HepG2 (cell line): ENCODE measurements around the gene NLRP8. TPM values are rescaled to one million over a fixed set of nuclear protein-coding genes. Genes with fewer than 3 reads are reported as not detected.

Experiments
- ATAC-seq: fragments of 200-7000 bp; cut with Tn5 transposase; 3 replicates; pipeline ENCODE4 v1.9.1; 2020; ENCODE audit warnings: mild to moderate bottlenecking, moderate library complexity
- BruUV-seq: library from RNA; stranded (reverse); fragments of 400-500 nt; replicated peaks from 2 replicates; lab custom pipeline; 2021; lab: Mats Ljungman, UMichigan
- CTCF ChIA-PET: fragments of 300-600 bp; formaldehyde crosslinking; extraction: SDS; loops from one replicate; lab custom pipeline; 2021; ENCODE audit warnings: low total read pairs, inconsistent platforms, low intra/inter-chr PET ratio; lab: Yijun Ruan, JAX
- POLR2A ChIA-PET: fragments of 350-600 bp; sonication (Branson Sonifier 250); formaldehyde crosslinking; loops from one replicate; lab custom pipeline; 2020; ENCODE audit warnings: antibody characterized with exemption, inconsistent platforms; lab: Yijun Ruan, JAX
- DNase-seq: peaks from one replicate; pipeline ENCODE4 v3.0.0-alpha.2; 2015; ENCODE audit warnings: low spot score
- FAIRE-seq: peaks from 3 replicates; lab custom pipeline; 2011; peaks lifted over from hg19 to GRCh38; lab: Jason Lieb, UNC
- H2AFZ ChIP-seq: one replicate; pipeline ENCODE4 v1.6.1; 2011; ENCODE audit warnings: low read length, inconsistent platforms
- H3K27ac ChIP-seq: fragments of 300-600 bp; 3 replicates; pipeline ENCODE4 v1.8.0; 2011; ENCODE audit warnings: mixed run types, mild to moderate bottlenecking, mixed read lengths, low read length, inconsistent platforms; ENCODE audit not compliant: insufficient read depth; ENCODE audit errors: extremely low read length
- H3K27me3 ChIP-seq, 2 experiments: fragments of 200-600 bp in 1 of 2; 2 replicates in 1 of 2; 3 replicates in 1 of 2; pipeline versions ENCODE4 v1.6.0 to v1.8.0; 2011; ENCODE audit warnings: low read length in 2 of 2, mild to moderate bottlenecking in 2 of 2, moderate library complexity in 2 of 2, inconsistent platforms in 1 of 2; ENCODE audit not compliant: insufficient read depth in 2 of 2, control insufficient read depth in 1 of 2
- H3K36me3 ChIP-seq, 2 experiments: fragments of 200-600 bp in 1 of 2; replicated peaks in 1 of 2; 2 replicates in 1 of 2; 3 replicates in 1 of 2; pipeline versions ENCODE4 v1.5.1 to v1.8.0; 2011; ENCODE audit warnings: low read length in 2 of 2, inconsistent platforms in 1 of 2; ENCODE audit not compliant: insufficient read depth in 2 of 2, control insufficient read depth in 1 of 2
- H3K4me1 ChIP-seq: 2 replicates; pipeline ENCODE4 v1.5.1; 2012; ENCODE audit warnings: low read length, inconsistent platforms; ENCODE audit not compliant: insufficient read depth
- H3K4me2 ChIP-seq: 2 replicates; pipeline ENCODE4 v1.6.0; 2011; ENCODE audit warnings: low read depth, low read length, inconsistent platforms
- H3K4me3 ChIP-seq, 3 experiments: fragments of 200-600 bp in 1 of 3; sonication (generic), shearing (Covaris generic) in 1 of 3; replicated peaks in 1 of 3; 2 replicates each; pipeline ENCODE4 v1.5.1; 2011 to 2016; ENCODE audit warnings: low read length in 3 of 3, inconsistent platforms in 2 of 3, low read depth in 2 of 3, mild to moderate bottlenecking in 2 of 3, control low read depth in 1 of 3, mixed read lengths in 1 of 3; ENCODE audit not compliant: insufficient read depth in 1 of 3
- H3K79me2 ChIP-seq: one replicate; pipeline ENCODE4 v1.6.1; 2011; ENCODE audit warnings: low read length, inconsistent platforms; ENCODE audit not compliant: insufficient read depth
- H3K9ac ChIP-seq: 2 replicates; pipeline ENCODE4 v1.6.0; 2011; ENCODE audit warnings: mild to moderate bottlenecking, low read depth, low read length, inconsistent platforms; ENCODE audit not compliant: insufficient read depth
- H3K9me3 ChIP-seq: 2 replicates; pipeline ENCODE4 v1.5.1; 2012; ENCODE audit warnings: mild to moderate bottlenecking, low read length
- H4K20me1 ChIP-seq: 2 replicates; pipeline ENCODE4 v1.6.0; 2011; ENCODE audit warnings: inconsistent platforms, mild to moderate bottlenecking, low read length, moderate library complexity; ENCODE audit not compliant: insufficient read depth
- CBFB ChIP-seq: sonication (generic); formaldehyde crosslinking; IDR thresholded peaks from 2 replicates; pipeline ENCODE4 v1.4.0; 2020; ENCODE audit warnings: missing genetic modification reagents
- EED ChIP-seq: sonication (generic); formaldehyde crosslinking; IDR thresholded peaks from 2 replicates; pipeline ENCODE4 v1.5.0; 2020; ENCODE audit warnings: mild to moderate bottlenecking, missing genetic modification reagents
- EHMT2 ChIP-seq: fragments of 200-600 bp; sonication (generic); IDR thresholded peaks from 2 replicates; pipeline ENCODE4 v1.7.0; 2017; ENCODE audit warnings: antibody characterized with exemption, low read depth, low read length, borderline replicate concordance
- MTF1 ChIP-seq: sonication (generic); formaldehyde crosslinking; IDR thresholded peaks from 2 replicates; pipeline ENCODE4 v1.5.0; 2020; ENCODE audit warnings: missing genetic modification reagents
- SNAI1 ChIP-seq: sonication (generic); formaldehyde crosslinking; IDR thresholded peaks from 2 replicates; pipeline ENCODE4 v1.5.0; 2020; ENCODE audit warnings: mild to moderate bottlenecking, missing genetic modification reagents, borderline replicate concordance
- SUZ12 ChIP-seq: fragments of 150-350 bp; IDR thresholded peaks from 2 replicates; pipeline ENCODE4 v1.6.1; 2014; ENCODE audit warnings: low read depth, low read length
- ZFP62 ChIP-seq: sonication (generic); formaldehyde crosslinking; IDR thresholded peaks from 2 replicates; pipeline ENCODE4 v1.4.0; 2020; ENCODE audit warnings: missing genetic modification reagents
- ZNF546 ChIP-seq: sonication (generic); formaldehyde crosslinking; conservative IDR thresholded peaks from 2 replicates; pipeline ENCODE4 v1.8.1; 2023; ENCODE audit warnings: mild to moderate bottlenecking, missing genetic modification reagents
- ZNF550 ChIP-seq: sonication (generic); formaldehyde crosslinking; IDR thresholded peaks from 2 replicates; pipeline ENCODE4 v1.4.0; 2020; ENCODE audit warnings: mild to moderate bottlenecking, missing genetic modification reagents, borderline replicate concordance
- ZNF737 ChIP-seq: sonication (generic); formaldehyde crosslinking; IDR thresholded peaks from 2 replicates; pipeline ENCODE4 v1.5.0; 2020; ENCODE audit warnings: missing genetic modification reagents, mild to moderate bottlenecking, borderline replicate concordance
- ZNF841 ChIP-seq: sonication (generic); formaldehyde crosslinking; IDR thresholded peaks from 2 replicates; pipeline ENCODE4 v1.8.1; 2023; ENCODE audit warnings: missing genetic modification reagents, borderline replicate concordance
- ZSCAN30 ChIP-seq: sonication (generic); formaldehyde crosslinking; IDR thresholded peaks from 2 replicates; pipeline ENCODE4 v1.5.0; 2020; ENCODE audit warnings: mild to moderate bottlenecking, missing genetic modification reagents
- WGBS: methylation state at CpG from one replicate; pipeline ENCODE4 v1.1.6; 2017; ENCODE audit warnings: low lambda C conversion rate; 5-methylcytosine and 5-hydroxymethylcytosine counted together
- in situ Hi-C: cut with HindIII; loops from 2 replicates; pipeline ENCODE4 v1.10.0; 2017; ENCODE audit warnings: low pct_unique_long_range_greater_than_20kb; ENCODE audit not compliant: extremely low pct_ligation_motif_present
- intact Hi-C: fragments of 100-400 bp; cut with micrococcal nuclease; formaldehyde crosslinking; loops from one replicate; pipeline ENCODE4 v1.10.0; 2022; ENCODE audit not compliant: unreplicated experiment
- polyA plus RNA-seq, 8 experiments: library from polyadenylated mRNA; depleted of rRNA in 3 of 8; stranded (reverse) in 7 of 8; unstranded in 1 of 8; fragments of >200 nt; fragmentation: Illumina TruSeq in 4 of 8; extraction: Trizol in 4 of 8; gene quantifications; 2 replicates each; pipeline versions ENCODE4 v1.2.1 to v1.2.3, GENCODE V29; 2011 to 2016; ENCODE audit warnings: low read depth in 4 of 8, missing spikeins in 1 of 8, mixed read lengths in 1 of 8; ENCODE audit not compliant: insufficient read depth in 1 of 8
- total RNA-seq, 5 experiments: library from RNA; depleted of rRNA; stranded (reverse); fragments of >200 nt; fragmentation: Illumina TruSeq; extraction: Trizol; gene quantifications; 2 replicates each; pipeline ENCODE4 v1.2.3, GENCODE V29; 2016; ENCODE audit warnings: low read depth in 1 of 5
- TF ChIP-seq, protein P1 (sequence below): sonication (generic); formaldehyde crosslinking; IDR thresholded peaks from 2 replicates; pipeline ENCODE4 v1.4.0; 2020; ENCODE audit warnings: missing genetic modification reagents, borderline replicate concordance

NLRP8 gene
- total and polyA plus RNA-seq, 2 of the 13 experiments (the other 11 are each of a cell fraction or from before 2014, with no cell fraction given): not detected

- TF ChIP-seq ZNF550 (CRISPR knock-in tag): no peak
- TF ChIP-seq SNAI1 (CRISPR knock-in tag): no peak
- TF ChIP-seq ZNF737 (CRISPR knock-in tag): no peak
- no peak for TF ChIP-seq EHMT2
- no peak for TF ChIP-seq ZSCAN30
- H3K4me3 ChIP-seq: no peak overlapping the region
- no peaks in the 10 kb centered on the region for H3K79me2 ChIP-seq
- ChIA-PET CTCF (no interaction called here), POLR2A (no interaction called here)
- no peak for ATAC-seq
- H3K4me1 ChIP-seq: no peaks in the 10 kb centered on the region
- FAIRE-seq: no peak
- DNase-seq: no peak
- no peaks in the 10 kb centered on the region for H4K20me1 ChIP-seq
- H2AFZ ChIP-seq: no peak overlapping the region
- H3K27ac ChIP-seq: no peak overlapping the region
- no peak overlapping the region for H3K4me2 ChIP-seq
- H3K9me3 ChIP-seq: no peaks in the 10 kb centered on the region
- H3K36me3 ChIP-seq: no peaks in the 10 kb centered on the region
- WGBS: 32% methylated on average over 6 of the region's 6 CpGs
- no peak overlapping the region for H3K9ac ChIP-seq
- in situ Hi-C loops: no loop called here
- H3K27me3 ChIP-seq: peaks cover 2 to 24% of the 10 kb centered on the region in 2 experiments; a peak in 3 of 5 replicates
- BruUV-seq: no TSS peak
- intact Hi-C loops: no loop called here
Observed at GRCh38 chr19:55959996-55960675, 12.5 kb downstream of the NLRP8 start.

DNA sequence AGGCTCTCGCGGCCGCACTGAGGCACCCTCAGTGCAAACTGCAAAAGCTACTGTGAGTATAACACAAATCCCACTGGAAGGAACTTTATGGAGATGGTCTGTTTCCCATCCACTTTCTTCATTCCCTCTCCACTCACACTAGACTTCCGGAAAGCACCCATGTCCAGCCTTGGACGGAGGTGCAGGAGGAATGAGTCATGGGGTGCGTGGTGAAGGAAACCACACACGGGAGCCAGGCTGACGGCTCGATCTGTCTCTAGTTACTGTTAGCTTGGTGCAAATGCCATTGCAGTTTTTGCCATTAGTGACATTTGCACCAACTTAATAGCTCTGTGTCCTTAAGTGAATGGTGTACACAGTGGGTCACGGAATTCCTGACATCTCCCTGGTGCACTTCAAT is 14.6 kb downstream of the NLRP8 start:
- intact Hi-C loops (no loop called here), in situ Hi-C loops (no loop called here)
- Histone ChIP-seq H3K27me3 (peaks cover 1 to 9% of the 10 kb centered on the region in 2 experiments; a peak in 2 of 5 replicates), H3K9ac (no peak overlapping the region), H3K79me2 (no peaks in the 10 kb centered on the region), H3K27ac (no peak overlapping the region), H3K36me3 (no peaks in the 10 kb centered on the region), H4K20me1 (no peaks in the 10 kb centered on the region), H3K9me3 (no peaks in the 10 kb centered on the region), H3K4me1 (no peaks in the 10 kb centered on the region), H2AFZ (no peak overlapping the region), H3K4me2 (no peak overlapping the region), H3K4me3 (no peak overlapping the region)
- CTCF ChIA-PET: no interaction called here
- ATAC-seq (no peak), FAIRE-seq (no peak), DNase-seq (no peak)
- TF ChIP-seq ZNF841 (CRISPR knock-in tag): no peak
- TF ChIP-seq SUZ12: no peak
- TF ChIP-seq, protein P1, sequence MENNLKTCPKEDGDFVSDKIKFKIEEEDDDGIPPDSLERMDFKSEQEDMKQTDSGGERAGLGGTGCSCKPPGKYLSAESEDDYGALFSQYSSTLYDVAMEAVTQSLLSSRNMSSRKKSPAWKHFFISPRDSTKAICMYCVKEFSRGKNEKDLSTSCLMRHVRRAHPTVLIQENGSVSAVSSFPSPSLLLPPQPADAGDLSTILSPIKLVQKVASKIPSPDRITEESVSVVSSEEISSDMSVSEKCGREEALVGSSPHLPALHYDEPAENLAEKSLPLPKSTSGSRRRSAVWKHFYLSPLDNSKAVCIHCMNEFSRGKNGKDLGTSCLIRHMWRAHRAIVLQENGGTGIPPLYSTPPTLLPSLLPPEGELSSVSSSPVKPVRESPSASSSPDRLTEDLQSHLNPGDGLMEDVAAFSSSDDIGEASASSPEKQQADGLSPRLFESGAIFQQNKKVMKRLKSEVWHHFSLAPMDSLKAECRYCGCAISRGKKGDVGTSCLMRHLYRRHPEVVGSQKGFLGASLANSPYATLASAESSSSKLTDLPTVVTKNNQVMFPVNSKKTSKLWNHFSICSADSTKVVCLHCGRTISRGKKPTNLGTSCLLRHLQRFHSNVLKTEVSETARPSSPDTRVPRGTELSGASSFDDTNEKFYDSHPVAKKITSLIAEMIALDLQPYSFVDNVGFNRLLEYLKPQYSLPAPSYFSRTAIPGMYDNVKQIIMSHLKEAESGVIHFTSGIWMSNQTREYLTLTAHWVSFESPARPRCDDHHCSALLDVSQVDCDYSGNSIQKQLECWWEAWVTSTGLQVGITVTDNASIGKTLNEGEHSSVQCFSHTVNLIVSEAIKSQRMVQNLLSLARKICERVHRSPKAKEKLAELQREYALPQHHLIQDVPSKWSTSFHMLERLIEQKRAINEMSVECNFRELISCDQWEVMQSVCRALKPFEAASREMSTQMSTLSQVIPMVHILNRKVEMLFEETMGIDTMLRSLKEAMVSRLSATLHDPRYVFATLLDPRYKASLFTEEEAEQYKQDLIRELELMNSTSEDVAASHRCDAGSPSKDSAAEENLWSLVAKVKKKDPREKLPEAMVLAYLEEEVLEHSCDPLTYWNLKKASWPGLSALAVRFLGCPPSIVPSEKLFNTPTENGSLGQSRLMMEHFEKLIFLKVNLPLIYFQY (CRISPR knock-in tag): no peak
- no peak for TF ChIP-seq ZNF546 (CRISPR knock-in tag)
- TF ChIP-seq MTF1: no peak
- TF ChIP-seq ZFP62 (CRISPR knock-in tag): no peak
- TF ChIP-seq EED (CRISPR knock-in tag): no peak
- TF ChIP-seq CBFB (CRISPR knock-in tag): no peak
- WGBS: 37% methylated on average over 9 of the region's 10 CpGs
- no TSS peak for BruUV-seq
- POLR2A ChIA-PET: no interaction called here
